ENCODE data around the gene ELOVL7. TPM values are rescaled to one million over a fixed set of nuclear protein-coding genes. Genes with fewer than 3 reads are reported as not detected.

ELOVL7 gene
- polyA plus RNA-seq, 1 of the 3 experiments (the other 2 are of a cell fraction), result 0.07 TPM

DNA sequence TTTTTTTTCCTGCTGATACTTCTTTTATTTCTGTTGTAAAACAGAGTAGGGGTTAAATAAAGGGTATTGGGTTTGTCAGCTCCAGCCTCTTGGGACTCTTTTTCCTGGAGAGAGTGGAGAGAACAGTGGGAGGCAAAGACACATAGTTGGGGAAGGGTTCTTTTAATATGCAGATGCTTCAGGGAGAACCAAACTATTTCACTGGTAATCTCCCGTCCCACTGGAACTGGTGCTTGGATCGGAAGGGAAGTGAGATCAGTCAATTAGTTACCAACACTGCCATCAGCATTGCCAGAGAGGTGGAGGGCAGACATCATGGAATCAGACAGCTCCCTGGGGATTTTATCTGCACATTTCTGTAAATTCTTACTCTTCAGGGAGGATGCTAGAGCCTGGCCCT, 47.6 kb upstream of the ELOVL7 start (continued):
- TF ChIP-seq REST (IDR thresholded peaks at IDR 0.05; ENCODE audit: low read depth, low read length) (no peak), NFIC (IDR thresholded peaks at IDR 0.05; ENCODE audit: borderline replicate concordance) (no peak), CHD2 (IDR thresholded peaks at IDR 0.05; ENCODE audit: low read length, partially characterized antibody) (no peak), EZH2phosphoT487 (IDR thresholded peaks at IDR 0.05; ENCODE audit: borderline replicate concordance, low read depth) (no peak), MXI1 (IDR thresholded peaks at IDR 0.05; ENCODE audit: low read depth, low read length) (no peak), GATA2 (CRISPR knock-in tag; IDR thresholded peaks at IDR 0.05) (no peak), RAD21 (IDR thresholded peaks at IDR 0.05; ENCODE audit: low read length) (no peak)

- Histone ChIP-seq H4K20me1 (ENCODE audit: insufficient read depth) (no peaks in the 10 kb centered on the region), H3K4me2 (no peak overlapping the region), H3F3A (replicated peaks; ENCODE audit: insufficient read depth) (no peaks in the 10 kb centered on the region), H3K4me3 (ENCODE audit: low read depth in 2 of 2, low read length in 1 of 2) (no peak overlapping the region), H3K9me2 (no peaks in the 10 kb centered on the region), H2AFZ (ENCODE audit: low read depth) (no peak overlapping the region), H3K27ac (ENCODE audit: low read depth in 2 of 2, low read length in 1 of 2) (no peak overlapping the region), H3K27me3 (ENCODE audit: insufficient read depth) (no peaks in the 10 kb centered on the region), H3K9ac (no peak overlapping the region), H3K4me1 (ENCODE audit: control insufficient read depth in 1 of 2, insufficient read depth in 2 of 2, low read depth in 1 of 2, low read length in 1 of 2) (no peaks in the 10 kb centered on the region), H3K79me2 (ENCODE audit: insufficient read depth) (no peaks in the 10 kb centered on the region), H3K36me3 (replicated peaks in 1 of 2; ENCODE audit: control insufficient read depth in 1 of 2, insufficient read depth in 2 of 2, low read length in 1 of 2) (peaks cover 8 to 14% of the 10 kb centered on the region in 2 experiments), H3K9me3 (no peaks in the 10 kb centered on the region)
- ChIA-PET CTCF (no interaction called here), POLR2A (no interaction called here)
- 92% methylated on average over 2 of the region's 2 CpGs for WGBS (ENCODE audit: low lambda C conversion rate)
- TF ChIP-seq POLR2AphosphoS5 (IDR thresholded peaks at IDR 0.05; ENCODE audit: low read depth, low read length) (no peak), GATA2 (CRISPR knock-in tag; IDR thresholded peaks at IDR 0.05) (no peak), MEF2A (IDR thresholded peaks at IDR 0.05; ENCODE audit: borderline replicate concordance, low read depth) (no peak), REST (IDR thresholded peaks at IDR 0.05; ENCODE audit: low read depth, low read length) (no peak), RXRA (IDR thresholded peaks at IDR 0.05; ENCODE audit: borderline replicate concordance, low read depth) (no peak), TEAD4 (IDR thresholded peaks at IDR 0.05; ENCODE audit: borderline replicate concordance, insufficient read depth) (no peak), SIN3A (IDR thresholded peaks at IDR 0.05; ENCODE audit: borderline replicate concordance, low read depth, low read length) (no peak), TAF1 (IDR thresholded peaks at IDR 0.05; ENCODE audit: borderline replicate concordance, low read depth, low read length) (no peak), FOSL2 (IDR thresholded peaks at IDR 0.05; ENCODE audit: borderline replicate concordance, low read depth) (no peak), RAD21 (IDR thresholded peaks at IDR 0.05; ENCODE audit: low read length) (no peak), FOXM1 (IDR thresholded peaks at IDR 0.05; ENCODE audit: low read depth) (no peak), MAX (IDR thresholded peaks at IDR 0.05; ENCODE audit: low read depth) (no peak), EP300 (IDR thresholded peaks at IDR 0.05; ENCODE audit: borderline replicate concordance in 1 of 2, low read depth in 1 of 2, low read length in 1 of 2) (no peak), NFIC (IDR thresholded peaks at IDR 0.05; ENCODE audit: borderline replicate concordance) (no peak)
- TF ChIP-seq, protein P1, sequence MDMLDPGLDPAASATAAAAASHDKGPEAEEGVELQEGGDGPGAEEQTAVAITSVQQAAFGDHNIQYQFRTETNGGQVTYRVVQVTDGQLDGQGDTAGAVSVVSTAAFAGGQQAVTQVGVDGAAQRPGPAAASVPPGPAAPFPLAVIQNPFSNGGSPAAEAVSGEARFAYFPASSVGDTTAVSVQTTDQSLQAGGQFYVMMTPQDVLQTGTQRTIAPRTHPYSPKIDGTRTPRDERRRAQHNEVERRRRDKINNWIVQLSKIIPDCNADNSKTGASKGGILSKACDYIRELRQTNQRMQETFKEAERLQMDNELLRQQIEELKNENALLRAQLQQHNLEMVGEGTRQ (IDR thresholded peaks at IDR 0.05; ENCODE audit: borderline replicate concordance, low read depth, low read length), result no peak
- TF ChIP-seq, protein P2, sequence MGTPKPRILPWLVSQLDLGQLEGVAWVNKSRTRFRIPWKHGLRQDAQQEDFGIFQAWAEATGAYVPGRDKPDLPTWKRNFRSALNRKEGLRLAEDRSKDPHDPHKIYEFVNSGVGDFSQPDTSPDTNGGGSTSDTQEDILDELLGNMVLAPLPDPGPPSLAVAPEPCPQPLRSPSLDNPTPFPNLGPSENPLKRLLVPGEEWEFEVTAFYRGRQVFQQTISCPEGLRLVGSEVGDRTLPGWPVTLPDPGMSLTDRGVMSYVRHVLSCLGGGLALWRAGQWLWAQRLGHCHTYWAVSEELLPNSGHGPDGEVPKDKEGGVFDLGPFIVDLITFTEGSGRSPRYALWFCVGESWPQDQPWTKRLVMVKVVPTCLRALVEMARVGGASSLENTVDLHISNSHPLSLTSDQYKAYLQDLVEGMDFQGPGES (IDR thresholded peaks at IDR 0.05; ENCODE audit: low read depth, low read length), result no peak
- no peak for DNase-seq
These were observed 44.4 kb upstream of the ELOVL7 start for GRCh38 chr5:60888359-60889061.
